ENCODE data around the gene WRAP73. TPM values are rescaled to one million over a fixed set of nuclear protein-coding genes. Genes with fewer than 3 reads are reported as not detected.

Gene WRAP73
- total RNA-seq, 1 experiment from 2014 or later = 57.2 TPM

DNA sequence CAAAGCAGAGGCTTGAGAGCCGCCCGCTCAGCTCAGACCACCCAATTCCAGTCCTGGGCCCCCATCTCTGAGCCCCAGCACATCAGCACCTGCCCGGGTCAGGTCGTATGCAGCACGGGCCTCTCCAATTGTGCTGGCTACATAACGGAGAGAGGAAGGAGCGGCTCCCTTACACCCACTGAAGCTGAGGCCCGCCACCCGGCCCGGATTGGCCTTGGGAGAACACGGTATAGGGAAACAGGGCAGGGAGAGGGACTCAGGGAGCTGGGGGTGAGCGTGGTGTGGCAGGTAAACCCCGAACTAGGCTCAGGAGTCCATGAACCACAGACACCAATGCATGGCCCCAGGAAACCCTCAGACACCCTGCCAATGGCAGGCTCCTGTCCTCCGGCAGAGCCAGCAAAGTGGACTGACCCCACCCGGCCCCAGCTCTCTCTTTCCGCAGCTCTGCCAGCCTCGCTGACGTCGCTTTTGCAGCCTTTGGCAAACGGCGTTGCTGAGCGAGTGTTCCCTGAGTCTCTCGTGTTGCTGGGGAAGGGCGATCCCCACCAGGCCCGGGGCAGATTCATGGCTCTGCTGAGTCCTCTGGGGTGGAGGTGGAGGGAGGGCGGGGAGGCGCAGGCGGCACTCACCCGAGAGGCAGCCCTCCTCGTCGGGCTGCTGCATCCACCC lies 55.1 kb downstream of the WRAP73 start:
- ATAC-seq = no peak
- BruUV-seq (replicated peaks) = no TSS peak
- CTCF ChIA-PET = no interaction called here

DNA sequence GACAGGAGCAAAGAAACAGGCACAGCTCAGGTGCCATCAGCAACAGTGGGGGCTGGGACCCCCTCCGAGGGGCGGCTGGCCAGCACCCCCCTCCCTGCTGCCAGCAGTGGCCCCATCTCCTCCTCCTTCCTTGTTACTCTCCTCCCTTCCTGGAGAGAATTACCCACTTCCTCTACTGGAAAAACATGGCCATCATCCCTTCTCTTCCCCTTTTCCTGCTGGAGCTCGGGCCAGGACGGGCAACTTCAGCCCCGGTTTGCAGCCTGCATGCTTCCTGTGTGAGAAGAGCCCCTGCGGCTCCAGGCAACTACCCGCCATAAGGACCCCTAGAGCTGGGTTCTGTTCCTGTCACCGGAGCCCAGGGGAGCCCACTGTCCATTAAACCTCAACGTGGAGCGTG lies 56.2 kb downstream of the WRAP73 start:
- no peaks in the 10 kb centered on the region for H3K36me3 ChIP-seq (ENCODE audit: low read depth, low read length)
- no TSS peak for BruUV-seq (replicated peaks)
- ATAC-seq (no peak), DNase-seq (no peak)
- no peaks in the 10 kb centered on the region for H3F3A ChIP-seq (ENCODE audit: low read length, unreplicated experiment)
- no peak overlapping the region for H3K4me2 ChIP-seq (ENCODE audit: low read length)
- H3K27ac ChIP-seq (ENCODE audit: low read length) = no peak overlapping the region
- H3K9me3 ChIP-seq (ENCODE audit: low read length) = no peaks in the 10 kb centered on the region
- no peak overlapping the region for H3K9ac ChIP-seq (ENCODE audit: low read length)
- intact Hi-C loops (cut with micrococcal nuclease) = no loop called here
- ChIA-PET POLR2A (ENCODE audit: unreplicated experiment) (no interaction called here), CTCF (no interaction called here)
- H3K27me3 ChIP-seq (ENCODE audit: low read length) = no peaks in the 10 kb centered on the region
- H3K9me2 ChIP-seq (replicated peaks; ENCODE audit: low read length) = no peaks in the 10 kb centered on the region
- H3K4me1 ChIP-seq (ENCODE audit: insufficient read depth, low read length) = no peaks in the 10 kb centered on the region
- H2AFZ ChIP-seq (ENCODE audit: low read length) = no peak overlapping the region
- TF ChIP-seq EZH2 (IDR thresholded peaks at IDR 0.05; ENCODE audit: low read length, unreplicated experiment) = no peak
- no peak for TF ChIP-seq EZH2phosphoT487 (IDR thresholded peaks at IDR 0.05; ENCODE audit: borderline replicate concordance, low read length)
- no peak for TF ChIP-seq CTCF (conservative IDR thresholded peaks at IDR 0.05; ENCODE audit: low read depth, low read length)
- H3K4me3 ChIP-seq (ENCODE audit: low read length) = no peak overlapping the region
- no peaks in the 10 kb centered on the region for H3K79me2 ChIP-seq (ENCODE audit: low read length)
- no peaks in the 10 kb centered on the region for H4K20me1 ChIP-seq (ENCODE audit: low read length)

More for the DNA sequence above, 55.1 kb downstream of the WRAP73 start:
- Histone ChIP-seq H4K20me1 (ENCODE audit: low read length) (no peaks in the 10 kb centered on the region), H3K36me3 (ENCODE audit: low read depth, low read length) (no peaks in the 10 kb centered on the region), H3K9ac (ENCODE audit: low read length) (no peak overlapping the region), H3K9me3 (ENCODE audit: low read length) (no peaks in the 10 kb centered on the region), H3K4me3 (ENCODE audit: low read length) (no peak overlapping the region), H3K4me1 (ENCODE audit: insufficient read depth, low read length) (no peaks in the 10 kb centered on the region), H3K4me2 (ENCODE audit: low read length) (no peak overlapping the region), H3K9me2 (replicated peaks; ENCODE audit: low read length) (no peaks in the 10 kb centered on the region), H3K27ac (ENCODE audit: low read length) (no peak overlapping the region), H3K27me3 (ENCODE audit: low read length) (no peaks in the 10 kb centered on the region), H3K79me2 (ENCODE audit: low read length) (no peaks in the 10 kb centered on the region), H2AFZ (ENCODE audit: low read length) (no peak overlapping the region), H3F3A (ENCODE audit: low read length, unreplicated experiment) (no peaks in the 10 kb centered on the region)
- POLR2A ChIA-PET (ENCODE audit: unreplicated experiment) = no interaction called here
- intact Hi-C loops (cut with micrococcal nuclease) = no loop called here
- TF ChIP-seq CTCF (conservative IDR thresholded peaks at IDR 0.05; ENCODE audit: low read depth, low read length) = no peak
- no peak for TF ChIP-seq EZH2 (IDR thresholded peaks at IDR 0.05; ENCODE audit: low read length, unreplicated experiment)
- no peak for TF ChIP-seq EZH2phosphoT487 (IDR thresholded peaks at IDR 0.05; ENCODE audit: borderline replicate concordance, low read length)
- DNase-seq = no peak

GRCh38 chr1:3593334-3593733 lies 56.6 kb downstream of the WRAP73 start:
- Histone ChIP-seq H3K9ac (ENCODE audit: low read length) (no peak overlapping the region), H3K4me2 (ENCODE audit: low read length) (no peak overlapping the region), H3K9me2 (replicated peaks; ENCODE audit: low read length) (no peaks in the 10 kb centered on the region), H3K9me3 (ENCODE audit: low read length) (no peaks in the 10 kb centered on the region), H3K36me3 (ENCODE audit: low read depth, low read length) (no peaks in the 10 kb centered on the region), H3F3A (ENCODE audit: low read length, unreplicated experiment) (no peaks in the 10 kb centered on the region), H3K27ac (ENCODE audit: low read length) (no peak overlapping the region), H3K4me3 (ENCODE audit: low read length) (no peak overlapping the region), H4K20me1 (ENCODE audit: low read length) (no peaks in the 10 kb centered on the region), H3K27me3 (ENCODE audit: low read length) (no peaks in the 10 kb centered on the region), H3K4me1 (ENCODE audit: insufficient read depth, low read length) (no peaks in the 10 kb centered on the region), H2AFZ (ENCODE audit: low read length) (no peak overlapping the region), H3K79me2 (ENCODE audit: low read length) (no peaks in the 10 kb centered on the region)
- ATAC-seq (no peak), DNase-seq (no peak)
- no TSS peak for BruUV-seq (replicated peaks)
- CTCF ChIA-PET = no interaction called here
- POLR2A ChIA-PET (ENCODE audit: unreplicated experiment) = no interaction called here
- TF ChIP-seq CTCF (conservative IDR thresholded peaks at IDR 0.05; ENCODE audit: low read depth, low read length) (no peak), EZH2 (IDR thresholded peaks at IDR 0.05; ENCODE audit: low read length, unreplicated experiment) (no peak), EZH2phosphoT487 (IDR thresholded peaks at IDR 0.05; ENCODE audit: borderline replicate concordance, low read length) (no peak)
- intact Hi-C loops (cut with micrococcal nuclease) = no loop called here

Data from PC-3 (cell line).